Heart right ventricle (tissue), 16 donors: Measurements from ENCODE around the gene CASP10. TPM values are rescaled to one million over a fixed set of nuclear protein-coding genes. Genes with fewer than 3 reads are reported as not detected.
A peak's percentile ranks its signal among the peaks of the same experiment; 100 is the strongest.

Experiments
- ATAC-seq, 8 donors: fragments of 200-7000 bp; cut with Tn5 transposase; one replicate each; pipeline ENCODE4 v1.9.1; 2020; ENCODE audit warnings: mild to moderate bottlenecking in 8 of 8, moderate library complexity in 8 of 8, moderate number of reproducible peaks in 1 of 8
- DNase-seq, 2 donors: peaks; one replicate each; pipeline ENCODE4 v3.0.0-alpha.2; 2020
- H3K27ac ChIP-seq, 10 donors: fragments of 200-600 bp; sonication (generic) in 2 of 10; one replicate each; pipeline versions ENCODE4 v1.5.0 to v1.8.0; 2020 to 2022; ENCODE audit warnings: mild to moderate bottlenecking in 3 of 10
- H3K27me3 ChIP-seq, 7 donors: fragments of 200-600 bp; one replicate each; pipeline ENCODE4 v1.8.0; 2021 to 2022; ENCODE audit warnings: mild to moderate bottlenecking in 2 of 7
- H3K36me3 ChIP-seq, 9 donors: fragments of 200-600 bp; sonication (generic) in 1 of 9; one replicate each; pipeline versions ENCODE4 v1.5.0 to v1.8.0; 2020 to 2022; ENCODE audit warnings: mild to moderate bottlenecking in 2 of 9
- H3K4me1 ChIP-seq, 9 donors: fragments of 200-600 bp; sonication (generic) in 1 of 9; one replicate each; pipeline versions ENCODE4 v1.5.0 to v1.8.0; 2020 to 2022; ENCODE audit warnings: mild to moderate bottlenecking in 4 of 9
- H3K4me3 ChIP-seq, 10 donors: fragments of 200-600 bp; sonication (generic) in 2 of 10; one replicate each; pipeline versions ENCODE4 v1.5.0 to v1.8.0; 2020 to 2022; ENCODE audit warnings: mild to moderate bottlenecking in 7 of 10, moderate library complexity in 2 of 10
- H3K9me3 ChIP-seq, 11 donors: fragments of 200-600 bp in 10 of 11; sonication (generic) in 2 of 11; one replicate each; pipeline versions ENCODE4 v1.5.0 to v1.8.0; 2013 to 2022; ENCODE audit warnings: mild to moderate bottlenecking in 2 of 11, control low read depth in 1 of 11, moderate library complexity in 1 of 11
- CTCF ChIP-seq, 9 donors: fragments of 200-600 bp; sonication (generic) in 2 of 9; IDR thresholded peaks; one replicate each; pipeline versions ENCODE4 v1.5.0 to v1.8.0; 2021 to 2022; ENCODE audit warnings: antibody characterized with exemption in 9 of 9, mild to moderate bottlenecking in 5 of 9, moderate library complexity in 1 of 9
- WGBS, 2 donors: extraction: QIAGEN DNeasy Blood & Tissue Kit; methylation state at CpG; one replicate each; pipeline ENCODE4 v1.1.7; 2013; ENCODE audit warnings: inconsistent platforms in 1 of 2; 5-methylcytosine and 5-hydroxymethylcytosine counted together
- intact Hi-C, 10 donors: fragments of 100-400 bp; cut with DNase I; formaldehyde crosslinking; loops; one replicate each; pipeline versions ENCODE4 v1.11.1 to v1.14.2; 2022
- polyA plus RNA-seq, 2 donors: library from polyadenylated mRNA; stranded (reverse); fragments of 200-250 nt; gene quantifications; one replicate each; pipeline ENCODE4 v1.2.3, GENCODE V29; 2013
- total RNA-seq, 10 donors: library from RNA; stranded (reverse); fragmentation: NEBNext Ultra II Directional in 3 of 10; extraction: Animal tissue kit (Norgen Biotek cat#: 25700) in 3 of 10; gene quantifications; one replicate each; pipeline versions ENCODE4 v1.2.1 to v1.2.4, GENCODE V29; 2021 to 2023
- donor health status: Arrhythmogenic right ventricular cardiomyopathy.
- donor health status: ischemic (EF 13 %, LVEDD 7.1; RV severe dilation, severe dysfunction).
- donor health status: healthy with polysubstance abuse.
- donor health status: DM: no; HTN: yes; CAD: no.
- donor health status: DM: no; HTN: no; CAD: no.
- donor health status: ischemic (EF 25% LVEDD 6.9; RV normal size, moderate dysfunction).
- donor health status: ischemic (EF 25% LVEDD 5.7; RV mildly dilated, moderate dysfunction).
- donor health status: healthy.
- donor health status: DM: yes; HTN: yes; CAD: no.
- donor health status: Ischemic cardiomyopathy.
- donor health status: ischemic (EF 35%, LVEDD 5.7; RV mildly dilated, moderate dysfunction).
- donor health status: nonischemic (EF 11% LVEDD 7.7; RV severe dilation, severe dysfunction).
- donor health status: DM: yes; HTN: yes; CAD: no.
- donor health status: PGD.
- donor health status: ischemic (EF 29% LVEDD 5.4; RV normal size, mild dysfunction).
- donor health status: nonischemic (EF 23%, LVEDD 6.1; RV moderate dilation, normal function).

CASP10 gene
- total and polyA plus RNA-seq, 12 donors, result 2.0 to 13.2 (median 5.6) TPM

DNA sequence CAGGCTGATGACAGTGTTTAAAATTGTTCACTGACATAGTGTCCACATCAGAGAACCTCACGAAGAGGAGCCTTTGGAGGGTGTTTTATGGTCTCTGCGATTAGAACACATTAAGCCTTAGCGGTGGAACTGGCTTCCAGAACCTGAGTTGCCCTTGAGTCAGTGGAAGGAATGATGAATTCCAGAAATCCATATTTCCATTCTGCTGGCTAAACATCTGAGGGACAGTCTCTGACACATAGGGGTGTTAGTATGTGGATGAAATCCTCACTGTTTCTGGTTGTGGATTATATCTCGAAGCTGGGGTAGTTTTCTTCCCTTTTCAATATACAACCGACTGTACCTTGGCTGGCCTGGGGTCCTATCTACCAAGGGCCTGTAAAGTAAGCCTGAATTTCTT lies 4.0 kb downstream of the CASP10 start:
- 79 to 87% methylated on average over 5 of the region's 5 CpGs for WGBS, 2 donors
- Histone ChIP-seq H3K27ac (peak overlapping the region in 2 of 10 donors; percentile 2 to 86), H3K27me3 (no peaks in the 10 kb centered on the region), H3K4me1 (peaks cover 0 to 66% (median 31%) of the 10 kb centered on the region in 9 donors), H3K4me3 (no peak overlapping the region), H3K36me3 (peaks cover 0 to 51% (median 10%) of the 10 kb centered on the region in 9 donors), H3K9me3 (peaks cover 0 to 4% (median 0%) of the 10 kb centered on the region in 11 donors)
- intact Hi-C loops, result loop anchor here in 3 of 10 donors (1.0 to 5.0 kb wide), 3 partner anchors 35 to 45 kb away; no protein-coding TSS in a partner anchor
- DNase-seq (no peak), ATAC-seq (no peak)
- no peak for TF ChIP-seq CTCF (IDR thresholded peaks at IDR 0.05)

GRCh38 chr2:201188449-201188848 lies 5.5 kb downstream of the CASP10 start:
- Histone ChIP-seq H3K27ac (peak overlapping the region in 1 of 10 donors; percentile 72), H3K27me3 (no peaks in the 10 kb centered on the region), H3K36me3 (peaks cover 0 to 60% (median 13%) of the 10 kb centered on the region in 9 donors), H3K4me3 (no peak overlapping the region), H3K4me1 (peaks cover 0 to 77% (median 46%) of the 10 kb centered on the region in 9 donors), H3K9me3 (peaks cover 0 to 4% (median 0%) of the 10 kb centered on the region in 11 donors)
- intact Hi-C loops, result loop anchor here in 2 of 10 donors (5.0 kb wide), 2 partner anchors 34 to 44 kb away; no protein-coding TSS in a partner anchor
- WGBS, 2 donors, result 84 to 88% methylated on average over 4 of the region's 4 CpGs
- TF ChIP-seq CTCF (IDR thresholded peaks at IDR 0.05), result no peak
- ATAC-seq (no peak), DNase-seq (no peak)

DNA sequence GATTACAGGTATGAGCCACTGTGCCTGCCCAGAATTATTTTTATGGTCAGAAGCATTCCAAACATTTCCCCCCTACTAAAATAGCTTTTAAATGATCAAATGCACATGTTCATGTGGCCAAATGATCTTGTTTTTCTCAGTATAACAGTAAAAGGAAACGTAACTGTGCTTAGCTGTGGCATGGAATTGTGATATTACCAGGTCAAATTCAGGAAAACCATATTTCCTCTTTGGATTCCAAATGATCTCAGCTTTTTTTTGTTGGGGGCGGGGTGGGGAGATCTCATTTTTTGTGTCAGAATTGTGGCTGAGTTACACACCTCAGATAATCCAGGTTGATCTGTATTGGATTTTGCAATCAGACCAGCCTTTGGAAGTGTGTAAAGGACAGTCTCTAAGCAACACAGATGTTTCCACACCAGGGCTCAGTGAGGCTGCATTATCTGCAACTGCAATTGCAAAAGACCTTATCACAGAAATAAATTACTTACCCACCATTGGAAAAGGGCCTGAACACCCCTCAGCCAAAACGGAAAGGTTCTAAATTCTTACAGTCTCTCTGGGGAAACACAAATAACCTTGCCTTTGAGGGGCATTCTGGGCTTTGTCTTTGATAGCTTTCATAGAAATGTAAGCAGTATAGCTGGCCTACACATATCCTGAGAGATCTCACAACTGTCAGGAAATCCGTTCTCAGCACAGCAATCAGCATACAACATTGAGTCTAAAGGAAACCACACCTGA lies 8.4 kb downstream of the CASP10 start:
- no peak for TF ChIP-seq CTCF (IDR thresholded peaks at IDR 0.05)
- DNase-seq (peak in 1 of 2 donors; percentile 48), ATAC-seq (peak; percentile 83 to 93 (median 90))
- peak overlapping the region in 1 of 10 donors; percentile 2 for H3K4me3 ChIP-seq
- intact Hi-C loops, result loop anchor here in 1 of 10 donors (1.0 kb wide), 1 partner anchor 9 kb away; no protein-coding TSS in a partner anchor
- H3K27ac ChIP-seq, result peak overlapping the region in 9 of 10 donors; percentile 47 to 79 (median 72)
- H3K27me3 ChIP-seq, result no peaks in the 10 kb centered on the region
- H3K4me1 ChIP-seq, result peaks cover 0 to 91% (median 40%) of the 10 kb centered on the region in 9 donors
- peaks cover 0 to 4% (median 0%) of the 10 kb centered on the region in 11 donors for H3K9me3 ChIP-seq
- H3K36me3 ChIP-seq, result peaks cover 0 to 76% (median 14%) of the 10 kb centered on the region in 9 donors
- 42 to 50% methylated on average over 4 of the region's 4 CpGs for WGBS, 2 donors

DNA sequence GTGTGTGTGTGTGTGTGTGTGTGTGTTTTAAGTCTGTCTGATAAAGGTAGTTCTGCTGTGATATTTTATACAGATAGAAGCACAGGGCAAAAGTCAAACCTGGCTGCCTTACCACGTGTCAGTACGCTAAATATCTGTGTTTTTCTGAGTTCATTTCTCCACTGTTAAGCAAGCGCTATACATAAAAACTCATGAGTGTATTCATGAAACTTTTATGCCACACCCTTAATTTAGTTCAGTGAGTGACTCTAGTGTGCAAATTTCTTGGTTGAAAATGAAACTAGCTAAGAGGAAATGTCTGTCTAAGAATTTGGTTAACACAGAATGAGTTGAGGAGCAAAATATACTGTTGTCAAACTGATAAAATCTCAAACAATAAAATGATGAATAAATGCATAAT lies 11.2 kb downstream of the CASP10 start:
- no peaks in the 10 kb centered on the region for H3K27me3 ChIP-seq
- intact Hi-C loops, result no loop called here
- 62 to 76% methylated on average over 3 of the region's 3 CpGs for WGBS, 2 donors
- peaks cover 0 to 81% (median 43%) of the 10 kb centered on the region in 9 donors for H3K4me1 ChIP-seq
- no peak for ATAC-seq
- peaks cover 0 to 72% (median 0%) of the 10 kb centered on the region in 9 donors for H3K36me3 ChIP-seq
- no peaks in the 10 kb centered on the region for H3K9me3 ChIP-seq
- no peak overlapping the region for H3K4me3 ChIP-seq
- no peak for DNase-seq
- peak overlapping the region in 5 of 10 donors; percentile 6 to 79 (median 54) for H3K27ac ChIP-seq
- no peak for TF ChIP-seq CTCF (IDR thresholded peaks at IDR 0.05)
